Lower leg skin (tissue), 4 donors: ENCODE measurements around the gene FBXW5. TPM values are rescaled to one million over a fixed set of nuclear protein-coding genes. Genes with fewer than 3 reads are reported as not detected.

Experiments
- DNase-seq, 2 donors: peaks; one replicate each; pipeline ENCODE4 v3.0.0-alpha.2; 2019; ENCODE audit warnings: low spot score in 2 of 2
- H3K4me3 ChIP-seq: fragments of 200-600 bp; sonication (generic); 2 replicates; pipeline ENCODE4 v1.5.1; 2017; ENCODE audit warnings: mild to moderate bottlenecking, low read depth; ENCODE audit not compliant: poor library complexity, severe bottlenecking
- CTCF ChIP-seq, 3 donors: fragments of 450-650 bp; IDR thresholded peaks; one replicate each; pipeline ENCODE4 v1.5.1; 2016; ENCODE audit warnings: antibody characterized with exemption in 3 of 3, mild to moderate bottlenecking in 3 of 3, moderate library complexity in 2 of 3
- POLR2A ChIP-seq, 2 donors: fragments of 450-650 bp; IDR thresholded peaks; one replicate each; pipeline ENCODE4 v1.6.1; 2016 to 2017; ENCODE audit warnings: antibody characterized with exemption in 2 of 2, mild to moderate bottlenecking in 1 of 2, moderate library complexity in 1 of 2
- WGBS, 2 donors: methylation state at CpG; one replicate each; pipeline ENCODE4 v1.1.5; 2018; 5-methylcytosine and 5-hydroxymethylcytosine counted together
- intact Hi-C: fragments of 100-400 bp; cut with DNase I; formaldehyde crosslinking; loops from one replicate; pipeline ENCODE4 v1.15.0; 2023; ENCODE audit warnings: low total_unique reads
- total RNA-seq, 4 donors: library from RNA; depleted of rRNA; stranded (reverse); fragments of >200 nt; gene quantifications; one replicate each; pipeline ENCODE4 v1.1.0, GENCODE V29; 2016

Gene FBXW5
- total RNA-seq, 4 donors from 2014 or later: 145 to 182 (median 154) TPM

GRCh38 chr9:136975644-136976043, 31.1 kb upstream of the FBXW5 start:
- 30 to 44% methylated on average over 7 to 14 of the region's 14 CpGs for WGBS, 2 donors
- intact Hi-C loops: no loop called here
- H3K4me3 ChIP-seq: no peak overlapping the region
- no peak for DNase-seq
- no peak for TF ChIP-seq POLR2A (IDR thresholded peaks at IDR 0.05)
- TF ChIP-seq CTCF (IDR thresholded peaks at IDR 0.05): no peak

GRCh38 chr9:136974817-136975535, 30.4 kb upstream of the FBXW5 start:
- no peak overlapping the region for H3K4me3 ChIP-seq
- WGBS, 2 donors: 43 to 45% methylated on average over 13 to 14 of the region's 15 CpGs
- intact Hi-C loops: no loop called here
- DNase-seq: no peak
- TF ChIP-seq CTCF (IDR thresholded peaks at IDR 0.05) (no peak), POLR2A (IDR thresholded peaks at IDR 0.05) (no peak)

GRCh38 chr9:136973618-136974617, 29.4 kb upstream of the FBXW5 start:
- intact Hi-C loops: no loop called here
- TF ChIP-seq POLR2A (IDR thresholded peaks at IDR 0.05): no peak
- no peak for TF ChIP-seq CTCF (IDR thresholded peaks at IDR 0.05)
- no peak overlapping the region for H3K4me3 ChIP-seq
- 82 to 85% methylated on average over 27 to 29 of the region's 29 CpGs for WGBS, 2 donors
- no peak for DNase-seq

GRCh38 chr9:136972743-136973142, 28.2 kb upstream of the FBXW5 start:
- intact Hi-C loops: no loop called here
- no peak for DNase-seq
- no peak for TF ChIP-seq CTCF (IDR thresholded peaks at IDR 0.05)
- no peak for TF ChIP-seq POLR2A (IDR thresholded peaks at IDR 0.05)

GRCh38 chr9:136972335-136972734, 27.8 kb upstream of the FBXW5 start:
- 70 to 71% methylated on average over 7 to 8 of the region's 11 CpGs for WGBS, 2 donors
- TF ChIP-seq CTCF (IDR thresholded peaks at IDR 0.05) (no peak), POLR2A (IDR thresholded peaks at IDR 0.05) (no peak)
- intact Hi-C loops: no loop called here
- no peak for DNase-seq
- H3K4me3 ChIP-seq: no peak overlapping the region

More at GRCh38 chr9:136972743-136973142, 28.2 kb upstream of the FBXW5 start:
- 63 to 67% methylated on average over 13 of the region's 13 CpGs for WGBS, 2 donors
- H3K4me3 ChIP-seq: no peak overlapping the region
